Ishikawa (cell line): ENCODE data around the gene MTX1.

Source experiments
- CEBPB ChIP-seq: IDR thresholded peaks from 2 replicates; pipeline ENCODE4 v1.6.1; 2012
- CREB1 ChIP-seq: IDR thresholded peaks from 2 replicates; pipeline ENCODE4 v1.6.1; 2012; ENCODE audit warnings: low read depth
- EGR1 ChIP-seq: IDR thresholded peaks from 2 replicates; pipeline ENCODE4 v1.6.1; 2012
- EP300 ChIP-seq: IDR thresholded peaks from 2 replicates; pipeline ENCODE4 v1.6.1; 2012; ENCODE audit warnings: borderline replicate concordance
- FOXM1 ChIP-seq: IDR thresholded peaks from 2 replicates; pipeline ENCODE4 v1.6.1; 2012; ENCODE audit warnings: low read depth, borderline replicate concordance
- MAX ChIP-seq: IDR thresholded peaks from 2 replicates; pipeline ENCODE4 v1.6.1; 2012
- NFIC ChIP-seq: IDR thresholded peaks from 2 replicates; pipeline ENCODE4 v1.6.1; 2012
- RAD21 ChIP-seq: IDR thresholded peaks from 2 replicates; pipeline ENCODE4 v1.6.1; 2012; ENCODE audit warnings: low read depth
- TAF1 ChIP-seq: IDR thresholded peaks from 2 replicates; pipeline ENCODE4 v1.6.1; 2012; ENCODE audit warnings: low read depth, mild to moderate bottlenecking
- TCF12 ChIP-seq: IDR thresholded peaks from 2 replicates; pipeline ENCODE4 v1.6.1; 2012; ENCODE audit warnings: low read depth
- TEAD4 ChIP-seq: IDR thresholded peaks from 2 replicates; pipeline ENCODE4 v1.6.1; 2012
- USF1 ChIP-seq: IDR thresholded peaks from 2 replicates; pipeline ENCODE4 v1.6.1; 2012
- YY1 ChIP-seq: IDR thresholded peaks from 2 replicates; pipeline ENCODE4 v1.6.1; 2012; ENCODE audit warnings: low read depth
- ZBTB7A ChIP-seq: IDR thresholded peaks from 2 replicates; pipeline ENCODE4 v1.6.1; 2012; ENCODE audit warnings: low read depth
- TF ChIP-seq, protein P1 (sequence below): IDR thresholded peaks from 2 replicates; pipeline ENCODE4 v1.6.1; 2012; ENCODE audit warnings: low read depth, mild to moderate bottlenecking

MTX1 gene

DNA sequence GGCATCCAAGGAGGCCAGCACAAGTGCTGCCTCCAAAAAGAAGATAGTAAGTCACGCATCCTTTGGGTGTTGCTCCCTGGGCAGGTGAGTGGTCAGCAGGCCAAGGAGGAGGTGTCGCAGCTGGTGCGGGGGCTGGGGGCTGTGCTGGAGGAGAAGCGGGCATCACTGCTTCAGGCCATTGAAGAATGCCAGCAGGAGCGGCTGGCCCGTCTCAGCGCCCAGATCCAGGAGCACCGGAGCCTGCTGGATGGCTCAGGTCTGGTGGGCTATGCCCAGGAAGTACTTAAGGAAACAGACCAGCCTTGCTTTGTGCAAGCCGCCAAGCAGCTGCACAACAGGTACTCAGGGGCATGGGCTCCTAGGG lies 30.6 kb upstream of the MTX1 start:
- TF ChIP-seq RAD21 (no peak), YY1 (no peak), CEBPB (no peak), CREB1 (no peak), EP300 (no peak), NFIC (no peak), FOXM1 (no peak), ZBTB7A (no peak), EGR1 (no peak), USF1 (no peak), TEAD4 (no peak), TAF1 (no peak), TCF12 (no peak), MAX (no peak)
- TF ChIP-seq, protein P1, sequence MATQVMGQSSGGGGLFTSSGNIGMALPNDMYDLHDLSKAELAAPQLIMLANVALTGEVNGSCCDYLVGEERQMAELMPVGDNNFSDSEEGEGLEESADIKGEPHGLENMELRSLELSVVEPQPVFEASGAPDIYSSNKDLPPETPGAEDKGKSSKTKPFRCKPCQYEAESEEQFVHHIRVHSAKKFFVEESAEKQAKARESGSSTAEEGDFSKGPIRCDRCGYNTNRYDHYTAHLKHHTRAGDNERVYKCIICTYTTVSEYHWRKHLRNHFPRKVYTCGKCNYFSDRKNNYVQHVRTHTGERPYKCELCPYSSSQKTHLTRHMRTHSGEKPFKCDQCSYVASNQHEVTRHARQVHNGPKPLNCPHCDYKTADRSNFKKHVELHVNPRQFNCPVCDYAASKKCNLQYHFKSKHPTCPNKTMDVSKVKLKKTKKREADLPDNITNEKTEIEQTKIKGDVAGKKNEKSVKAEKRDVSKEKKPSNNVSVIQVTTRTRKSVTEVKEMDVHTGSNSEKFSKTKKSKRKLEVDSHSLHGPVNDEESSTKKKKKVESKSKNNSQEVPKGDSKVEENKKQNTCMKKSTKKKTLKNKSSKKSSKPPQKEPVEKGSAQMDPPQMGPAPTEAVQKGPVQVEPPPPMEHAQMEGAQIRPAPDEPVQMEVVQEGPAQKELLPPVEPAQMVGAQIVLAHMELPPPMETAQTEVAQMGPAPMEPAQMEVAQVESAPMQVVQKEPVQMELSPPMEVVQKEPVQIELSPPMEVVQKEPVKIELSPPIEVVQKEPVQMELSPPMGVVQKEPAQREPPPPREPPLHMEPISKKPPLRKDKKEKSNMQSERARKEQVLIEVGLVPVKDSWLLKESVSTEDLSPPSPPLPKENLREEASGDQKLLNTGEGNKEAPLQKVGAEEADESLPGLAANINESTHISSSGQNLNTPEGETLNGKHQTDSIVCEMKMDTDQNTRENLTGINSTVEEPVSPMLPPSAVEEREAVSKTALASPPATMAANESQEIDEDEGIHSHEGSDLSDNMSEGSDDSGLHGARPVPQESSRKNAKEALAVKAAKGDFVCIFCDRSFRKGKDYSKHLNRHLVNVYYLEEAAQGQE = no peak

DNA sequence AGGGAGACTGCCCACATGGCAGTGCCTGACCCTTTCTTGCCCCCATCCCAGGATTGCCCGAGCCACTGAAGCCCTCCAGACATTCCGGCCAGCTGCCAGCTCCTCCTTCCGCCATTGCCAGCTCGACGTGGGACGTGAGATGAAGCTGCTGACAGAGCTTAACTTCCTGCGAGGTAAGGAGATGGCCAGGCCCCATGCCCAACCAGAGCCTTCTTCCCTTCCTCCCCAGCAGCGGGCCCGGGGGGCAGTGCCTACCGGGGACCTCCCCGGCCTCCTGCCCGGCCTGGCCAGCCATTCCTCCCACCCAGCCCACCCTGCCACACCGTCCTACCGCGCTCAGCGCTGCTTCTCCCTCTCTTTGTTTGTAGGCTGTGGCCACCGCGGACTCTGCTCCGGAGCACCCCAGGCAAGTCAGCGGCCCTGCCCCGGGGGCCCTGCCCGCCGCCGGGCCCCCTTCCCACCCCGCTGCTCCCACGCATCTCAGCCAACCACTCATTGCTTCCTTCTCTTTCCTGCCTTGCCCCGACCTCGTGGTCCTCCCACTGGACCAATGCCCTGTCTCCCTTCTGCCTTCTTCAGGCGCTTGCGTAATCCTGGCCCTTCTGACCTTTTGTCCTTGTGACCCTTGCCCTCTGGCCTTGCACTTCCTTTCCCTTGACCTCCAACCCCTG lies 29.9 kb upstream of the MTX1 start:
- TF ChIP-seq CEBPB (peak; percentile 57), MAX (no peak)

GRCh38 chr1:155179112-155180031 lies 29.1 kb upstream of the MTX1 start:
- TF ChIP-seq TCF12 (no peak), TAF1 (no peak), YY1 (no peak), RAD21 (no peak), EP300 (no peak), NFIC (no peak), CEBPB (no peak), MAX (no peak), TEAD4 (no peak), USF1 (no peak), FOXM1 (no peak), EGR1 (no peak), CREB1 (no peak), ZBTB7A (no peak)
- TF ChIP-seq, protein P1 = no peak

DNA sequence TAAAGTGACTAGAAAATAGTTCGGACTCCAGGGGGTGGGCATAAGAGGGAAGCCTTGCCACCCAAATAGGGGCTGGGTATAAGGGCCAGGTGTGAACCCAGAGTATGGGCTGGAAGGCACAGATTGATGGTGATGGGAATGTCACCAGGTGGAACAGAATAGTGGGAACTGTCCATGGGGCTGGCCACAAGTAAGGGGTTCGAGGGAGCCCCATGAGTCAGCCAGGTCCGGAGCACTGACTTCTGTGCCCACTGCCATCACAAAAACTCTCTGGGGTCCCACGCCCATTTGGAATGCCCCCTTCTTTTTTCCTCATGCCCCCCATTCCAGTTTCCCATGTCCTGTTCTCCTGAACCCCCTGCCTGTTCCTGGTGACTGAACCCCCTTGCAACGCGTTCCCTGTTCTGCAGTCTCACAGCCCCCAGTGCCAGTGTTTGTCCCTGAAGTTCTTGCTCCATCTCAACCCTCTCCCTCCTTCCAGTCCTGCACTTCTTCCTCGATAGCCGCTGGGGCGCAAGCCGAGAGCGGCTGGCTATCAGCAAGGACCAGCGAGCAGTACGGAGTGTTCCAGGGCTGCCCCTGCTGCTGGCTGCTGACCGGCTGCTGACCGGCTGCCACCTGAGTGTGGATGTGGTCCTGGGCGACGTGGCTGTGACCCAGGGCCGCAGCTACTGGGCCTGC lies 27.0 kb upstream of the MTX1 start:
- TF ChIP-seq ZBTB7A = no peak
- no peak for TF ChIP-seq MAX
- TF ChIP-seq TCF12 = no peak
- TF ChIP-seq YY1 = no peak
- TF ChIP-seq TEAD4 = no peak
- no peak for TF ChIP-seq USF1
- TF ChIP-seq EGR1 = no peak
- TF ChIP-seq FOXM1 = no peak
- TF ChIP-seq CEBPB = no peak
- no peak for TF ChIP-seq EP300
- no peak for TF ChIP-seq NFIC
